KG1 (cell line): ENCODE data around the gene RBM23.
"Not testable (repeated sequence)": the region's sequence is repeated elsewhere in the genome, so short reads cannot be mapped to it uniquely, and the experiment has no call there.

Experiments
- DNase-seq: peaks from one replicate; lab custom pipeline; 2025; lab: John Stamatoyannopoulos, UW

The RBM23 gene

GRCh38 chr14:22915886-22916521 lies 2.9 kb downstream of the RBM23 start:
- DNase-seq = no peak

- not testable (repeated sequence) for DNase-seq
Measured at GRCh38 chr14:22914836-22915235, 4.1 kb downstream of the RBM23 start.

- no peak for DNase-seq
Measured at GRCh38 chr14:22910916-22911315, 8.0 kb downstream of the RBM23 start.

- no peak for DNase-seq
Measured at GRCh38 chr14:22908601-22909000, 10.3 kb downstream of the RBM23 start.

- no peak for DNase-seq
Measured at GRCh38 chr14:22907429-22907828, 11.5 kb downstream of the RBM23 start.

GRCh38 chr14:22906073-22906472 lies 12.9 kb downstream of the RBM23 start:
- DNase-seq = no peak

GRCh38 chr14:22905627-22906026 lies 13.3 kb downstream of the RBM23 start:
- DNase-seq = no peak

GRCh38 chr14:22903742-22904087 lies 15.2 kb downstream of the RBM23 start:
- no peak for DNase-seq

GRCh38 chr14:22901799-22902198 lies 17.1 kb downstream of the RBM23 start:
- DNase-seq = no peak

GRCh38 chr14:22900081-22900799 lies 18.7 kb downstream of the RBM23 start:
- peak; percentile 48 for DNase-seq

- no peak for DNase-seq
Measured at GRCh38 chr14:22898302-22899090, 20.5 kb downstream of the RBM23 start.

- no peak for DNase-seq
Measured at GRCh38 chr14:22897357-22897756, 21.6 kb downstream of the RBM23 start.

GRCh38 chr14:22896760-22897159 lies 22.2 kb downstream of the RBM23 start:
- DNase-seq = no peak

GRCh38 chr14:22896356-22896755 lies 22.6 kb downstream of the RBM23 start:
- DNase-seq = no peak

GRCh38 chr14:22895402-22895801 lies 23.5 kb downstream of the RBM23 start:
- DNase-seq = no peak

- no peak for DNase-seq
Measured at GRCh38 chr14:22893706-22894105, 25.2 kb downstream of the RBM23 start.

- no peak for DNase-seq
Measured at GRCh38 chr14:22892488-22892887, 26.5 kb downstream of the RBM23 start.

- DNase-seq = no peak
Measured at GRCh38 chr14:22890416-22890815, 28.5 kb downstream of the RBM23 start.

GRCh38 chr14:22888662-22889061 lies 30.3 kb downstream of the RBM23 start:
- no peak for DNase-seq

GRCh38 chr14:22887990-22888378 lies 31.0 kb downstream of the RBM23 start:
- no peak for DNase-seq

GRCh38 chr14:22887260-22887989 lies 31.5 kb downstream of the RBM23 start:
- DNase-seq = no peak

GRCh38 chr14:22886500-22887259 lies 32.3 kb downstream of the RBM23 start:
- no peak for DNase-seq
